HG02970 (cell line): Measurements from ENCODE around the gene NRROS.

ENCODE experiments used
- ATAC-seq: cut with Tn5 transposase; IDR thresholded peaks from one replicate; pipeline ENCODE4 v1.9.1; 2021; ENCODE audit warnings: mild to moderate bottlenecking, moderate library complexity, moderate number of reproducible peaks; ENCODE audit not compliant: unreplicated experiment, low FRiP score

NRROS gene

GRCh38 chr3:196645897-196646665 lies 6.6 kb downstream of the NRROS start:
- ATAC-seq, result no peak

GRCh38 chr3:196646666-196647216 lies 7.2 kb downstream of the NRROS start:
- ATAC-seq, result no peak

- no peak for ATAC-seq
Observed at GRCh38 chr3:196650740-196651311, 11.3 kb downstream of the NRROS start.

GRCh38 chr3:196651819-196652218 lies 12.3 kb downstream of the NRROS start:
- no peak for ATAC-seq

GRCh38 chr3:196652961-196653795 lies 13.7 kb downstream of the NRROS start:
- ATAC-seq, result no peak

- ATAC-seq, result no peak
Observed at GRCh38 chr3:196654006-196654734, 14.7 kb downstream of the NRROS start.

- no peak for ATAC-seq
Observed at GRCh38 chr3:196654735-196655090, 15.2 kb downstream of the NRROS start.

GRCh38 chr3:196655496-196655895 lies 16.0 kb downstream of the NRROS start:
- ATAC-seq, result no peak

GRCh38 chr3:196656213-196656612 lies 16.7 kb downstream of the NRROS start:
- no peak for ATAC-seq

- no peak for ATAC-seq
Observed at GRCh38 chr3:196659901-196660351, 20.4 kb downstream of the NRROS start.

- no peak for ATAC-seq
Observed at GRCh38 chr3:196660381-196661166, 21.1 kb downstream of the NRROS start.

- ATAC-seq, result no peak
Observed at GRCh38 chr3:196661400-196661799, 21.9 kb downstream of the NRROS start.

GRCh38 chr3:196662033-196662432 lies 22.5 kb downstream of the NRROS start:
- no peak for ATAC-seq

- no peak for ATAC-seq
Observed at GRCh38 chr3:196662711-196663571, 23.4 kb downstream of the NRROS start.

- ATAC-seq, result no peak
Observed at GRCh38 chr3:196666001-196666867, 26.7 kb downstream of the NRROS start.

GRCh38 chr3:196667056-196667825 lies 27.7 kb downstream of the NRROS start:
- no peak for ATAC-seq

- no peak for ATAC-seq
Observed at GRCh38 chr3:196670339-196670738, 30.8 kb downstream of the NRROS start.
